Kidney epithelial cell (primary cell): Measurements from ENCODE around the gene GAS2L1. TPM values are rescaled to one million over a fixed set of nuclear protein-coding genes. Genes with fewer than 3 reads are reported as not detected.

ENCODE experiments used
- DNase-seq: peaks from one replicate; pipeline ENCODE4 v3.0.0-alpha.2; 2010; ENCODE audit warnings: low read depth
- H3K27me3 ChIP-seq: 2 replicates; pipeline ENCODE4 v1.6.0; 2011; ENCODE audit warnings: low read length; ENCODE audit not compliant: control insufficient read depth, insufficient read depth
- H3K36me3 ChIP-seq: 2 replicates; pipeline ENCODE4 v1.5.1; 2011; ENCODE audit warnings: low read length; ENCODE audit not compliant: control insufficient read depth, insufficient read depth
- H3K4me3 ChIP-seq: 2 replicates; pipeline ENCODE4 v1.5.1; 2011; ENCODE audit warnings: low read depth, mild to moderate bottlenecking, control low read depth, low read length
- CTCF ChIP-seq: IDR thresholded peaks from 2 replicates; pipeline ENCODE4 v1.5.1; 2011; ENCODE audit warnings: mild to moderate bottlenecking, moderate library complexity, low read length, control low read depth, inconsistent platforms; ENCODE audit not compliant: insufficient read depth, poor library complexity, severe bottlenecking
- total RNA-seq: library from RNA; depleted of rRNA; stranded (reverse); fragments of >200 nt; gene quantifications from 2 replicates; pipeline ENCODE4 v1.2.3, GENCODE V29; 2015

GAS2L1 gene
- total RNA-seq, 1 donor from 2014 or later, result 8.9 TPM

GRCh38 chr22:29284196-29284595, 22.3 kb upstream of the GAS2L1 start:
- no peak for DNase-seq
- H3K4me3 ChIP-seq, result no peak overlapping the region
- no peaks in the 10 kb centered on the region for H3K36me3 ChIP-seq
- no peaks in the 10 kb centered on the region for H3K27me3 ChIP-seq
- TF ChIP-seq CTCF, result no peak

GRCh38 chr22:29288837-29289236, 17.6 kb upstream of the GAS2L1 start:
- Histone ChIP-seq H3K4me3 (no peak overlapping the region), H3K27me3 (no peaks in the 10 kb centered on the region), H3K36me3 (no peaks in the 10 kb centered on the region)
- DNase-seq, result no peak
- no peak for TF ChIP-seq CTCF

- Histone ChIP-seq H3K27me3 (no peaks in the 10 kb centered on the region), H3K4me3 (no peak overlapping the region), H3K36me3 (no peaks in the 10 kb centered on the region)
- TF ChIP-seq CTCF, result no peak
- DNase-seq, result no peak
These were observed 16.4 kb upstream of the GAS2L1 start for GRCh38 chr22:29290061-29290460.

GRCh38 chr22:29291215-29291614, 15.2 kb upstream of the GAS2L1 start:
- Histone ChIP-seq H3K27me3 (no peaks in the 10 kb centered on the region), H3K4me3 (no peak overlapping the region), H3K36me3 (no peaks in the 10 kb centered on the region)
- no peak for TF ChIP-seq CTCF
- DNase-seq, result no peak

GRCh38 chr22:29292379-29292778, 14.1 kb upstream of the GAS2L1 start:
- H3K27me3 ChIP-seq, result no peaks in the 10 kb centered on the region
- DNase-seq, result no peak
- no peak for TF ChIP-seq CTCF
- no peak overlapping the region for H3K4me3 ChIP-seq
- H3K36me3 ChIP-seq, result peaks cover 2% of the 10 kb centered on the region

- TF ChIP-seq CTCF, result no peak
- H3K36me3 ChIP-seq, result peaks cover 4% of the 10 kb centered on the region
- no peak for DNase-seq
- H3K4me3 ChIP-seq, result no peak overlapping the region
- no peaks in the 10 kb centered on the region for H3K27me3 ChIP-seq
These were observed 7.8 kb upstream of the GAS2L1 start for GRCh38 chr22:29298641-29299040.
